Panc1 (cell line): ENCODE measurements around the gene SERTAD2. TPM values are rescaled to one million over a fixed set of nuclear protein-coding genes. Genes with fewer than 3 reads are reported as not detected.

Experiments used
- ATAC-seq: fragments of 200-7000 bp; cut with Tn5 transposase; 2 replicates; pipeline ENCODE4 v1.9.1; 2020; ENCODE audit warnings: mild to moderate bottlenecking, moderate library complexity
- BruUV-seq: library from RNA; stranded (reverse); fragments of 400-500 nt; replicated peaks from 2 replicates; lab custom pipeline; 2021; lab: Mats Ljungman, UMichigan
- CTCF ChIA-PET: fragments of 300-600 bp; sonication (Branson Sonifier 250); formaldehyde crosslinking; loops from one replicate; lab custom pipeline; 2022; ENCODE audit warnings: antibody characterized with exemption; lab: Charles Lee
- POLR2A ChIA-PET: fragments of 300-600 bp; sonication (Branson Sonifier 250); formaldehyde crosslinking; loops from one replicate; lab custom pipeline; 2022; ENCODE audit warnings: antibody characterized with exemption; lab: Charles Lee
- DNase-seq: peaks from one replicate; pipeline ENCODE4 v3.0.0-alpha.2; 2010; ENCODE audit warnings: low read depth, low spot score
- H3K27ac ChIP-seq: 2 replicates; pipeline ENCODE4 v1.5.1; 2011; ENCODE audit warnings: mild to moderate bottlenecking, low read length, inconsistent platforms
- H3K27me3 ChIP-seq: fragments of 200-500 bp; sonication (Bioruptor generic); 2 replicates; pipeline ENCODE4 v1.6.0; 2014; ENCODE audit warnings: low read length, inconsistent platforms; ENCODE audit not compliant: control insufficient read depth, insufficient read depth
- H3K36me3 ChIP-seq: fragments of 200-500 bp; sonication (Bioruptor generic); 2 replicates; pipeline ENCODE4 v1.5.1; 2014; ENCODE audit warnings: inconsistent platforms, mild to moderate bottlenecking, low read length, moderate library complexity; ENCODE audit not compliant: control insufficient read depth, insufficient read depth
- H3K4me1 ChIP-seq: 2 replicates; pipeline ENCODE4 v1.5.1; 2011; ENCODE audit warnings: inconsistent platforms, mild to moderate bottlenecking, low read length, moderate library complexity; ENCODE audit not compliant: control insufficient read depth, insufficient read depth
- H3K4me3 ChIP-seq, 2 experiments: 2 replicates each; pipeline ENCODE4 v1.5.1; 2011 to 2012; ENCODE audit warnings: low read depth in 2 of 2, low read length in 2 of 2, mild to moderate bottlenecking in 2 of 2, inconsistent platforms in 1 of 2, moderate library complexity in 1 of 2
- H3K9me3 ChIP-seq: fragments of 200-500 bp; sonication (Bioruptor generic); 2 replicates; pipeline ENCODE4 v1.5.1; 2014; ENCODE audit warnings: low read depth, mild to moderate bottlenecking, inconsistent platforms, low read length, moderate library complexity; ENCODE audit not compliant: control insufficient read depth, insufficient read depth
- POLR2AphosphoS5 ChIP-seq: IDR thresholded peaks from 2 replicates; pipeline ENCODE4 v1.6.1; 2012; ENCODE audit warnings: mild to moderate bottlenecking, low read depth, low read length, moderate library complexity
- REST ChIP-seq, 2 experiments: IDR thresholded peaks; 2 replicates each; pipeline ENCODE4 v1.6.1; 2011 to 2012; ENCODE audit warnings: low read depth in 2 of 2, control low read depth in 1 of 2, low read length in 1 of 2, mild to moderate bottlenecking in 1 of 2, moderate library complexity in 1 of 2; ENCODE audit not compliant: insufficient read depth in 1 of 2
- SIN3A ChIP-seq: IDR thresholded peaks from 2 replicates; pipeline ENCODE4 v1.6.1; 2012; ENCODE audit warnings: low read depth, mild to moderate bottlenecking, low read length, moderate library complexity, borderline replicate concordance; ENCODE audit not compliant: insufficient read depth
- TCF7L2 ChIP-seq: IDR thresholded peaks from 2 replicates; pipeline ENCODE4 v1.6.1; 2011; ENCODE audit warnings: mild to moderate bottlenecking, low read depth, low read length, inconsistent platforms
- in situ Hi-C: cut with HindIII; loops from 2 replicates; pipeline ENCODE4 v1.10.0; 2016; ENCODE audit warnings: low sequenced_read_pairs, low pct_unique_long_range_greater_than_20kb
- intact Hi-C: fragments of 100-400 bp; cut with micrococcal nuclease; formaldehyde crosslinking; loops from one replicate; pipeline ENCODE4 v1.10.0; 2022; ENCODE audit not compliant: unreplicated experiment
- total RNA-seq: library from RNA; stranded (reverse); gene quantifications from one replicate; pipeline ENCODE4 v1.2.1, GENCODE V29; 2021; ENCODE audit not compliant: unreplicated experiment
- TF ChIP-seq, protein P1 (sequence below): fragments of 450-650 bp; IDR thresholded peaks from 2 replicates; pipeline ENCODE4 v1.5.1; 2017; ENCODE audit warnings: mild to moderate bottlenecking

Gene SERTAD2
- total RNA-seq, 1 experiment from 2014 or later: 24.3 TPM

GRCh38 chr2:64683771-64684510 is 30.2 kb upstream of the SERTAD2 start:
- no peak overlapping the region for H3K27ac ChIP-seq
- intact Hi-C loops: no loop called here
- H3K9me3 ChIP-seq: no peaks in the 10 kb centered on the region
- POLR2A ChIA-PET: interaction anchor here (0.5 kb wide), 1 partner anchor 1135 kb away, joined by 3 read pairs; no protein-coding TSS in a partner anchor
- H3K36me3 ChIP-seq: no peaks in the 10 kb centered on the region
- CTCF ChIA-PET: no interaction called here
- ATAC-seq (no peak), DNase-seq (no peak)
- in situ Hi-C loops: no loop called here
- no peak overlapping the region for H3K4me3 ChIP-seq
- TF ChIP-seq TCF7L2: no peak
- TF ChIP-seq POLR2AphosphoS5: no peak
- TF ChIP-seq, protein P1, sequence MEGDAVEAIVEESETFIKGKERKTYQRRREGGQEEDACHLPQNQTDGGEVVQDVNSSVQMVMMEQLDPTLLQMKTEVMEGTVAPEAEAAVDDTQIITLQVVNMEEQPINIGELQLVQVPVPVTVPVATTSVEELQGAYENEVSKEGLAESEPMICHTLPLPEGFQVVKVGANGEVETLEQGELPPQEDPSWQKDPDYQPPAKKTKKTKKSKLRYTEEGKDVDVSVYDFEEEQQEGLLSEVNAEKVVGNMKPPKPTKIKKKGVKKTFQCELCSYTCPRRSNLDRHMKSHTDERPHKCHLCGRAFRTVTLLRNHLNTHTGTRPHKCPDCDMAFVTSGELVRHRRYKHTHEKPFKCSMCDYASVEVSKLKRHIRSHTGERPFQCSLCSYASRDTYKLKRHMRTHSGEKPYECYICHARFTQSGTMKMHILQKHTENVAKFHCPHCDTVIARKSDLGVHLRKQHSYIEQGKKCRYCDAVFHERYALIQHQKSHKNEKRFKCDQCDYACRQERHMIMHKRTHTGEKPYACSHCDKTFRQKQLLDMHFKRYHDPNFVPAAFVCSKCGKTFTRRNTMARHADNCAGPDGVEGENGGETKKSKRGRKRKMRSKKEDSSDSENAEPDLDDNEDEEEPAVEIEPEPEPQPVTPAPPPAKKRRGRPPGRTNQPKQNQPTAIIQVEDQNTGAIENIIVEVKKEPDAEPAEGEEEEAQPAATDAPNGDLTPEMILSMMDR: no peak
- TF ChIP-seq SIN3A: no peak
- TF ChIP-seq REST (IDR thresholded peaks at IDR 0.05; ENCODE audit: insufficient read depth in 1 of 2, low read depth in 2 of 2, low read length in 1 of 2): no peak
- H3K4me1 ChIP-seq: no peaks in the 10 kb centered on the region
- no peaks in the 10 kb centered on the region for H3K27me3 ChIP-seq
- no TSS peak for BruUV-seq

DNA sequence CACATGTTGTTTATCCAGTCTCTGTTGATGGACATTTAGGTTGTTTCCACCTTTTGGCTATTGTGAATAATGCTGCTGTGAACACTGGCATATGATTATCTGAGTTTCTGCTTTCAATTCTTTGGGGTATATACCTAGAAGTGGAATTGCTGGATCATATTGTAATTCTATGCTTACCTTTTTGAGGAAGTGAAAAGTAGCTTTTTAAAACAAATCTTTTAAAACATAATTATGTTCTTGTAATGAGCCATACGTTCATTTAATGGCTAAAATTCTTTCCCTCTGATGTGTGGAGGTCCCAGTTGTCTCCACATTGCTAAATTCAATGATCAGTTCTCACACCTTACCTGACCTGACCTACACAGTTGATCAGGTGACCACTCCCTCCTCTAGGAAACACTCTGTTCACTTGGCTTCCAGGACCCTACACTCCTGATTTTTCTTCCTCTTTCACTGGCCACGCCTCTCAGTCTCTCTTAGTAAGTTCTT is 27.8 kb upstream of the SERTAD2 start:
- no peak overlapping the region for H3K4me3 ChIP-seq
- ChIA-PET CTCF (no interaction called here), POLR2A (no interaction called here)
- H3K36me3 ChIP-seq: no peaks in the 10 kb centered on the region
- no TSS peak for BruUV-seq
- in situ Hi-C loops: no loop called here
- TF ChIP-seq POLR2AphosphoS5 (no peak), SIN3A (no peak), TCF7L2 (no peak)
- no peak overlapping the region for H3K27ac ChIP-seq
- H3K27me3 ChIP-seq: no peaks in the 10 kb centered on the region
- ATAC-seq: no peak
- no peaks in the 10 kb centered on the region for H3K9me3 ChIP-seq
- DNase-seq: no peak
- H3K4me1 ChIP-seq: no peaks in the 10 kb centered on the region
- intact Hi-C loops: no loop called here
